ENCODE measurements around the gene MUC13.
"Not testable (repeated sequence)": the region's sequence is repeated elsewhere in the genome, so short reads cannot be mapped to it uniquely, and the experiment has no call there.

The MUC13 gene

GRCh38 chr3:124934577-124934976 lies at the start of gene MUC13:
Gene MUC13 (minus strand): TSS chr3:124934751. CDS start chr3:124934712, 39 bp downstream.
- DNase-seq: no peak

GRCh38 chr3:124982855-124983254 lies 48.3 kb upstream of the MUC13 start:
- DNase-seq: no peak

- DNase-seq: no peak
These were observed 46.9 kb upstream of the MUC13 start for GRCh38 chr3:124981472-124981871.

- no peak for DNase-seq
These were observed 44.1 kb upstream of the MUC13 start for GRCh38 chr3:124978627-124979026.

GRCh38 chr3:124976383-124976782 lies 41.8 kb upstream of the MUC13 start:
- DNase-seq: no peak

GRCh38 chr3:124974691-124975090 lies 40.1 kb upstream of the MUC13 start:
- DNase-seq: no peak

GRCh38 chr3:124973290-124973689 lies 38.7 kb upstream of the MUC13 start:
- no peak for DNase-seq

GRCh38 chr3:124972457-124972856 lies 37.9 kb upstream of the MUC13 start:
- DNase-seq: no peak

- DNase-seq: no peak
These were observed 35.6 kb upstream of the MUC13 start for GRCh38 chr3:124969963-124970722.

- DNase-seq: no peak
These were observed 34.6 kb upstream of the MUC13 start for GRCh38 chr3:124969190-124969589.

GRCh38 chr3:124967964-124968363 lies 33.4 kb upstream of the MUC13 start:
- no peak for DNase-seq

GRCh38 chr3:124966521-124967445 lies 32.2 kb upstream of the MUC13 start:
- no peak for DNase-seq

- DNase-seq: no peak
These were observed 30.9 kb upstream of the MUC13 start for GRCh38 chr3:124965413-124965812.

- DNase-seq: no peak
These were observed 29.8 kb upstream of the MUC13 start for GRCh38 chr3:124964387-124964786.

- no peak for DNase-seq
These were observed 29.2 kb upstream of the MUC13 start for GRCh38 chr3:124963755-124964154.

- DNase-seq: no peak
These were observed 27.9 kb upstream of the MUC13 start for GRCh38 chr3:124962403-124962940.

GRCh38 chr3:124960698-124961097 lies 26.1 kb upstream of the MUC13 start:
- no peak for DNase-seq

GRCh38 chr3:124960105-124960504 lies 25.6 kb upstream of the MUC13 start:
- no peak for DNase-seq

- DNase-seq: not testable (repeated sequence)
These were observed 23.4 kb upstream of the MUC13 start for GRCh38 chr3:124957951-124958350.

GRCh38 chr3:124952282-124952855 lies 17.8 kb upstream of the MUC13 start:
- no peak for DNase-seq

GRCh38 chr3:124951511-124952281 lies 17.1 kb upstream of the MUC13 start:
- no peak for DNase-seq

GRCh38 chr3:124950026-124950425 lies 15.5 kb upstream of the MUC13 start:
- DNase-seq: no peak

GRCh38 chr3:124942613-124943012 lies 8.1 kb upstream of the MUC13 start:
- no peak for DNase-seq
